ENCODE measurements around the gene FGF14.

Gene FGF14

DNA sequence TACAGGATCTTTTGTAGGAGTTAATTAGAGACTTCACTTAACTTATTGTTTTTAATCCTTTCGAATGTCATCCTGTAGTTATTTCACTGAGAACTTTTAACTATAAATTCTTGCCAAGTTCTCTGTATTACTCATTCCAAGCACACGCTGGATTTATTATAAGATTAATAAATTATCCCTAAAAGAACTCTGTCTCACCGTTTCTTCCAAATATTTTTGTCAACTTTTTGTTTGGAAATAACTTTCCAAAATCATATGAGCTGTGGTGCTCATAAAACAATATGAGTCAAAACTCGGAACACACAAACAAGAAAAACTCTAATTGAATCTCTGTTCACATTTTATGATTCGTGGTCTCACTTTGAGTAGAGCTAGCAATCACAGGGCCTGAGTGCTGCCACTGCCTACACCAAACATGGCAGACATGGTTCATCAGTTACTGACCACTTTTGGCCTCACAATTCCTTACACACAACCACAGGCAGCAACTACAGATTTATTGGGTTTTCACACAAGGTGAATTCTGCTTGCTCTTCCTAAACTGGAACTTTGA lies 412.0 kb downstream of the FGF14 start:
- H3K9me3 ChIP-seq (ENCODE audit: control insufficient read depth, insufficient read depth, low read depth, low read length), result no peaks in the 10 kb centered on the region
- H3K4me3 ChIP-seq (ENCODE audit: low read depth, low read length), result no peak overlapping the region
- CTCF ChIA-PET, result no interaction called here
- POLR2A ChIA-PET, result no interaction called here
- TF ChIP-seq ZNF768 (tag by site-specific recombination; IDR thresholded peaks at IDR 0.05), result no peak
- TF ChIP-seq, protein P1, sequence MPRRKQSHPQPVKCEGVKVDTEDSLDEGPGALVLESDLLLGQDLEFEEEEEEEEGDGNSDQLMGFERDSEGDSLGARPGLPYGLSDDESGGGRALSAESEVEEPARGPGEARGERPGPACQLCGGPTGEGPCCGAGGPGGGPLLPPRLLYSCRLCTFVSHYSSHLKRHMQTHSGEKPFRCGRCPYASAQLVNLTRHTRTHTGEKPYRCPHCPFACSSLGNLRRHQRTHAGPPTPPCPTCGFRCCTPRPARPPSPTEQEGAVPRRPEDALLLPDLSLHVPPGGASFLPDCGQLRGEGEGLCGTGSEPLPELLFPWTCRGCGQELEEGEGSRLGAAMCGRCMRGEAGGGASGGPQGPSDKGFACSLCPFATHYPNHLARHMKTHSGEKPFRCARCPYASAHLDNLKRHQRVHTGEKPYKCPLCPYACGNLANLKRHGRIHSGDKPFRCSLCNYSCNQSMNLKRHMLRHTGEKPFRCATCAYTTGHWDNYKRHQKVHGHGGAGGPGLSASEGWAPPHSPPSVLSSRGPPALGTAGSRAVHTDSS (tag by site-specific recombination; IDR thresholded peaks at IDR 0.05), result no peak
- TF ChIP-seq ZBTB17 (tag by site-specific recombination; IDR thresholded peaks at IDR 0.05), result no peak
- no peak for TF ChIP-seq ZSCAN30 (tag by site-specific recombination; IDR thresholded peaks at IDR 0.05)
- no peak for TF ChIP-seq WT1 (tag by site-specific recombination; IDR thresholded peaks at IDR 0.05)
- no peak for TF ChIP-seq YY2 (tag by site-specific recombination; IDR thresholded peaks at IDR 0.05)
- TF ChIP-seq, protein P2, sequence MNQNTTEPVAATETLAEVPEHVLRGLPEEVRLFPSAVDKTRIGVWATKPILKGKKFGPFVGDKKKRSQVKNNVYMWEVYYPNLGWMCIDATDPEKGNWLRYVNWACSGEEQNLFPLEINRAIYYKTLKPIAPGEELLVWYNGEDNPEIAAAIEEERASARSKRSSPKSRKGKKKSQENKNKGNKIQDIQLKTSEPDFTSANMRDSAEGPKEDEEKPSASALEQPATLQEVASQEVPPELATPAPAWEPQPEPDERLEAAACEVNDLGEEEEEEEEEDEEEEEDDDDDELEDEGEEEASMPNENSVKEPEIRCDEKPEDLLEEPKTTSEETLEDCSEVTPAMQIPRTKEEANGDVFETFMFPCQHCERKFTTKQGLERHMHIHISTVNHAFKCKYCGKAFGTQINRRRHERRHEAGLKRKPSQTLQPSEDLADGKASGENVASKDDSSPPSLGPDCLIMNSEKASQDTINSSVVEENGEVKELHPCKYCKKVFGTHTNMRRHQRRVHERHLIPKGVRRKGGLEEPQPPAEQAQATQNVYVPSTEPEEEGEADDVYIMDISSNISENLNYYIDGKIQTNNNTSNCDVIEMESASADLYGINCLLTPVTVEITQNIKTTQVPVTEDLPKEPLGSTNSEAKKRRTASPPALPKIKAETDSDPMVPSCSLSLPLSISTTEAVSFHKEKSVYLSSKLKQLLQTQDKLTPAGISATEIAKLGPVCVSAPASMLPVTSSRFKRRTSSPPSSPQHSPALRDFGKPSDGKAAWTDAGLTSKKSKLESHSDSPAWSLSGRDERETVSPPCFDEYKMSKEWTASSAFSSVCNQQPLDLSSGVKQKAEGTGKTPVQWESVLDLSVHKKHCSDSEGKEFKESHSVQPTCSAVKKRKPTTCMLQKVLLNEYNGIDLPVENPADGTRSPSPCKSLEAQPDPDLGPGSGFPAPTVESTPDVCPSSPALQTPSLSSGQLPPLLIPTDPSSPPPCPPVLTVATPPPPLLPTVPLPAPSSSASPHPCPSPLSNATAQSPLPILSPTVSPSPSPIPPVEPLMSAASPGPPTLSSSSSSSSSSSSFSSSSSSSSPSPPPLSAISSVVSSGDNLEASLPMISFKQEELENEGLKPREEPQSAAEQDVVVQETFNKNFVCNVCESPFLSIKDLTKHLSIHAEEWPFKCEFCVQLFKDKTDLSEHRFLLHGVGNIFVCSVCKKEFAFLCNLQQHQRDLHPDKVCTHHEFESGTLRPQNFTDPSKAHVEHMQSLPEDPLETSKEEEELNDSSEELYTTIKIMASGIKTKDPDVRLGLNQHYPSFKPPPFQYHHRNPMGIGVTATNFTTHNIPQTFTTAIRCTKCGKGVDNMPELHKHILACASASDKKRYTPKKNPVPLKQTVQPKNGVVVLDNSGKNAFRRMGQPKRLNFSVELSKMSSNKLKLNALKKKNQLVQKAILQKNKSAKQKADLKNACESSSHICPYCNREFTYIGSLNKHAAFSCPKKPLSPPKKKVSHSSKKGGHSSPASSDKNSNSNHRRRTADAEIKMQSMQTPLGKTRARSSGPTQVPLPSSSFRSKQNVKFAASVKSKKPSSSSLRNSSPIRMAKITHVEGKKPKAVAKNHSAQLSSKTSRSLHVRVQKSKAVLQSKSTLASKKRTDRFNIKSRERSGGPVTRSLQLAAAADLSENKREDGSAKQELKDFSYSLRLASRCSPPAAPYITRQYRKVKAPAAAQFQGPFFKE (tag by site-specific recombination; IDR thresholded peaks at IDR 0.05; ENCODE audit: borderline replicate concordance), result no peak
- no peak for TF ChIP-seq FEZF1 (tag by site-specific recombination; IDR thresholded peaks at IDR 0.05)
- TF ChIP-seq, protein P3, sequence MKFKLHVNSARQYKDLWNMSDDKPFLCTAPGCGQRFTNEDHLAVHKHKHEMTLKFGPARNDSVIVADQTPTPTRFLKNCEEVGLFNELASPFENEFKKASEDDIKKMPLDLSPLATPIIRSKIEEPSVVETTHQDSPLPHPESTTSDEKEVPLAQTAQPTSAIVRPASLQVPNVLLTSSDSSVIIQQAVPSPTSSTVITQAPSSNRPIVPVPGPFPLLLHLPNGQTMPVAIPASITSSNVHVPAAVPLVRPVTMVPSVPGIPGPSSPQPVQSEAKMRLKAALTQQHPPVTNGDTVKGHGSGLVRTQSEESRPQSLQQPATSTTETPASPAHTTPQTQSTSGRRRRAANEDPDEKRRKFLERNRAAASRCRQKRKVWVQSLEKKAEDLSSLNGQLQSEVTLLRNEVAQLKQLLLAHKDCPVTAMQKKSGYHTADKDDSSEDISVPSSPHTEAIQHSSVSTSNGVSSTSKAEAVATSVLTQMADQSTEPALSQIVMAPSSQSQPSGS (tag by site-specific recombination; IDR thresholded peaks at IDR 0.05; ENCODE audit: low read depth), result no peak
- TF ChIP-seq SCRT1 (tag by site-specific recombination; IDR thresholded peaks at IDR 0.05; ENCODE audit: borderline replicate concordance), result no peak
- TF ChIP-seq ZNF48 (tag by site-specific recombination; IDR thresholded peaks at IDR 0.05), result no peak
- TF ChIP-seq, protein P4, sequence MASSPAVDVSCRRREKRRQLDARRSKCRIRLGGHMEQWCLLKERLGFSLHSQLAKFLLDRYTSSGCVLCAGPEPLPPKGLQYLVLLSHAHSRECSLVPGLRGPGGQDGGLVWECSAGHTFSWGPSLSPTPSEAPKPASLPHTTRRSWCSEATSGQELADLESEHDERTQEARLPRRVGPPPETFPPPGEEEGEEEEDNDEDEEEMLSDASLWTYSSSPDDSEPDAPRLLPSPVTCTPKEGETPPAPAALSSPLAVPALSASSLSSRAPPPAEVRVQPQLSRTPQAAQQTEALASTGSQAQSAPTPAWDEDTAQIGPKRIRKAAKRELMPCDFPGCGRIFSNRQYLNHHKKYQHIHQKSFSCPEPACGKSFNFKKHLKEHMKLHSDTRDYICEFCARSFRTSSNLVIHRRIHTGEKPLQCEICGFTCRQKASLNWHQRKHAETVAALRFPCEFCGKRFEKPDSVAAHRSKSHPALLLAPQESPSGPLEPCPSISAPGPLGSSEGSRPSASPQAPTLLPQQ (tag by site-specific recombination; IDR thresholded peaks at IDR 0.05), result no peak
- no peak overlapping the region for H3K27ac ChIP-seq (ENCODE audit: extremely low read depth, low read depth, low read length)
- H3K36me3 ChIP-seq (ENCODE audit: control insufficient read depth in 2 of 2, insufficient read depth in 1 of 2, low read length in 2 of 2), result no peaks in the 10 kb centered on the region
- H3K4me1 ChIP-seq (ENCODE audit: control insufficient read depth, insufficient read depth, low read length), result no peaks in the 10 kb centered on the region

DNA sequence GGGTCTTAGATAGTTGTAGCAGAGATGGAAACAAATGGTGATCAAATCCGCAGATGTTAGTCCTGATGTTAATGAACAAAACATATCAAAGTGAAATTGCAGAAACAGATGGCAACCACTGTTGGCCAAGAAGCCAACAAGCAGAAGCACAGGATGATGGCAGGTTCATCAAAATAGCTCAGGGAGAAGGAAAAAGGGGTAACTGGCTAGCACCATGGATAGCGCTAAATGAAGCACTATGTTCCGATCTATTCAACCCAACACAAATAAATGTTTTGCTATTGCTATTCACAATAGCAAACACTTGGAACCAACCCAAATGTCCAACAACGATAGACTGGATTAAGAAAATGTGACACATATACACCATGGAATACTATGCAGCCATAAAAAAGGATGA lies 413.7 kb downstream of the FGF14 start:
- H3K4me1 ChIP-seq (ENCODE audit: control insufficient read depth, insufficient read depth, low read length), result no peaks in the 10 kb centered on the region
- H3K36me3 ChIP-seq (ENCODE audit: control insufficient read depth in 2 of 2, insufficient read depth in 1 of 2, low read length in 2 of 2), result no peaks in the 10 kb centered on the region
- H3K9me3 ChIP-seq (ENCODE audit: control insufficient read depth, insufficient read depth, low read depth, low read length), result no peaks in the 10 kb centered on the region
- CTCF ChIA-PET, result interaction anchor here (0.9 kb wide), 1 partner anchor 10 kb away, joined by 6 read pairs; no protein-coding TSS in a partner anchor
- no peak overlapping the region for H3K4me3 ChIP-seq (ENCODE audit: low read depth, low read length)
- POLR2A ChIA-PET, result no interaction called here
- no peak overlapping the region for H3K27ac ChIP-seq (ENCODE audit: extremely low read depth, low read depth, low read length)
- TF ChIP-seq, protein P5, sequence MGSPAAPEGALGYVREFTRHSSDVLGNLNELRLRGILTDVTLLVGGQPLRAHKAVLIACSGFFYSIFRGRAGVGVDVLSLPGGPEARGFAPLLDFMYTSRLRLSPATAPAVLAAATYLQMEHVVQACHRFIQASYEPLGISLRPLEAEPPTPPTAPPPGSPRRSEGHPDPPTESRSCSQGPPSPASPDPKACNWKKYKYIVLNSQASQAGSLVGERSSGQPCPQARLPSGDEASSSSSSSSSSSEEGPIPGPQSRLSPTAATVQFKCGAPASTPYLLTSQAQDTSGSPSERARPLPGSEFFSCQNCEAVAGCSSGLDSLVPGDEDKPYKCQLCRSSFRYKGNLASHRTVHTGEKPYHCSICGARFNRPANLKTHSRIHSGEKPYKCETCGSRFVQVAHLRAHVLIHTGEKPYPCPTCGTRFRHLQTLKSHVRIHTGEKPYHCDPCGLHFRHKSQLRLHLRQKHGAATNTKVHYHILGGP (tag by site-specific recombination; IDR thresholded peaks at IDR 0.05), result no peak
- TF ChIP-seq ZNF792 (tag by site-specific recombination; IDR thresholded peaks at IDR 0.05) (no peak), ZNF768 (tag by site-specific recombination; IDR thresholded peaks at IDR 0.05) (no peak), KLF1 (tag by site-specific recombination; IDR thresholded peaks at IDR 0.05) (no peak), KLF7 (tag by site-specific recombination; IDR thresholded peaks at IDR 0.05; ENCODE audit: borderline replicate concordance) (no peak), ZNF138 (tag by site-specific recombination; IDR thresholded peaks at IDR 0.05; ENCODE audit: borderline replicate concordance) (no peak), ZNF146 (tag by site-specific recombination; IDR thresholded peaks at IDR 0.05) (peak; percentile 69; the same call in 1 of the 2 replicates)
- TF ChIP-seq, protein P6, sequence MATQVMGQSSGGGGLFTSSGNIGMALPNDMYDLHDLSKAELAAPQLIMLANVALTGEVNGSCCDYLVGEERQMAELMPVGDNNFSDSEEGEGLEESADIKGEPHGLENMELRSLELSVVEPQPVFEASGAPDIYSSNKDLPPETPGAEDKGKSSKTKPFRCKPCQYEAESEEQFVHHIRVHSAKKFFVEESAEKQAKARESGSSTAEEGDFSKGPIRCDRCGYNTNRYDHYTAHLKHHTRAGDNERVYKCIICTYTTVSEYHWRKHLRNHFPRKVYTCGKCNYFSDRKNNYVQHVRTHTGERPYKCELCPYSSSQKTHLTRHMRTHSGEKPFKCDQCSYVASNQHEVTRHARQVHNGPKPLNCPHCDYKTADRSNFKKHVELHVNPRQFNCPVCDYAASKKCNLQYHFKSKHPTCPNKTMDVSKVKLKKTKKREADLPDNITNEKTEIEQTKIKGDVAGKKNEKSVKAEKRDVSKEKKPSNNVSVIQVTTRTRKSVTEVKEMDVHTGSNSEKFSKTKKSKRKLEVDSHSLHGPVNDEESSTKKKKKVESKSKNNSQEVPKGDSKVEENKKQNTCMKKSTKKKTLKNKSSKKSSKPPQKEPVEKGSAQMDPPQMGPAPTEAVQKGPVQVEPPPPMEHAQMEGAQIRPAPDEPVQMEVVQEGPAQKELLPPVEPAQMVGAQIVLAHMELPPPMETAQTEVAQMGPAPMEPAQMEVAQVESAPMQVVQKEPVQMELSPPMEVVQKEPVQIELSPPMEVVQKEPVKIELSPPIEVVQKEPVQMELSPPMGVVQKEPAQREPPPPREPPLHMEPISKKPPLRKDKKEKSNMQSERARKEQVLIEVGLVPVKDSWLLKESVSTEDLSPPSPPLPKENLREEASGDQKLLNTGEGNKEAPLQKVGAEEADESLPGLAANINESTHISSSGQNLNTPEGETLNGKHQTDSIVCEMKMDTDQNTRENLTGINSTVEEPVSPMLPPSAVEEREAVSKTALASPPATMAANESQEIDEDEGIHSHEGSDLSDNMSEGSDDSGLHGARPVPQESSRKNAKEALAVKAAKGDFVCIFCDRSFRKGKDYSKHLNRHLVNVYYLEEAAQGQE (tag by site-specific recombination; IDR thresholded peaks at IDR 0.05), result peak; percentile 91
